GM19023 (cell line): ENCODE measurements around the gene SECISBP2.

Experiments
- ATAC-seq: cut with Tn5 transposase; IDR thresholded peaks from one replicate; pipeline ENCODE4 v1.9.1; 2021; ENCODE audit warnings: mild to moderate bottlenecking, moderate library complexity; ENCODE audit not compliant: unreplicated experiment

The SECISBP2 gene

GRCh38 chr9:89379508-89380115 lies 61.3 kb downstream of the SECISBP2 start:
- no peak for ATAC-seq

DNA sequence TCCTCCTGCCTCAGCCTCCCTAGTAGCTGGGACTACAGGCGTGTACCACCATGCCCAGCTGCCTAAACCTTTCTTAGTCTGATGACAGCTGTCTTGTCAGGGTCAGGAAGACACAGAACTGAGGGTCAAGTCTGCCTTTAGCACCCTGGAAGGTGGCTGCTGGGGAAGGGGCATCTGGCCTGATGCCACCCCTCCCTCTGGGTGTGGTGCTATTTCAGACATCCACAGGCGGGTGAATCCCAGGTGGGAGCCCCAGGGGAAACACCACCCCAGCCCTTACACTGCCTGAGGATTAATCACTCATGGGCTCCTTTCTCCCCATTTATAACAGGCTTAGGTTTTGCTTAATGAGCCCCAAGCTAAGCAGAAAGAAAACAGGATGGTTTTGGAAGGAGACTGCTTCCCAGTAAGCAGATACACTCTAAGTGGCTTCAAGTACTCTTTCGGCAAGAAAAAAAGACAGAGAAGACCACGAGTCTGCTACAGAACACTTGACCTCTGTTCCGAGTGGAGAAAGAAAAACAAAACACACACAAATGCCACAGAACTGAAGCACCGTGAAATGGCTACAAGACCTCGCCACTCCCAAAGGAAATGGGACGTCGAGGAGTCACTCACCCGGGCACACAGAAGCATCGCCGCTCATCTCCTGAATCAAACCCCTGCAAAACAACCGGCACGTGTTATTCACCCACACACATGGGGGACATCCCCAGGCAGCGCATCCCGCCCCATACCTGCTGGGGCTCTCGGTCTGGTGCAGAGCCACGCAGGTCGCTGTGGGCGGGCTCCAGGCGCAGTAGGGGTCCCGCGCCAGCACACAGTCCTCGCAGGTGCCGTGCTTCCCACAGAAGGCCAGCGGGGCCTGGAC lies 62.4 kb downstream of the SECISBP2 start:
- no peak for ATAC-seq

DNA sequence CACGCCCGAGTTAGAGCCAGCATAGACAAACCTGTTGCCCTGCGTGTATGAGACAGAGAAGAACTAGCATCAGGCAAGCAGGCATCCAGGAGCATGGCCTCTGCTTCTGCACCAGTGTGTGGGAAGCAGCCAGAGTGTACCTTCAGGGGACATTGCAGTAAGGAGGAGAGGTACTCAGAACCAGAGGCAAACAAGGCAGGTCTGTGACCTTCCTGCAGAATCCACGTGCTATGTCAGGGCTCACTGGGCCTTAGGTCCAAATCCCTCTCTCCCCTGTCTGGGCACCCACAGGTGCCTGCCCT lies 63.0 kb downstream of the SECISBP2 start:
- ATAC-seq, result no peak

GRCh38 chr9:89382026-89382986 lies 64.0 kb downstream of the SECISBP2 start:
- ATAC-seq, result no peak

DNA sequence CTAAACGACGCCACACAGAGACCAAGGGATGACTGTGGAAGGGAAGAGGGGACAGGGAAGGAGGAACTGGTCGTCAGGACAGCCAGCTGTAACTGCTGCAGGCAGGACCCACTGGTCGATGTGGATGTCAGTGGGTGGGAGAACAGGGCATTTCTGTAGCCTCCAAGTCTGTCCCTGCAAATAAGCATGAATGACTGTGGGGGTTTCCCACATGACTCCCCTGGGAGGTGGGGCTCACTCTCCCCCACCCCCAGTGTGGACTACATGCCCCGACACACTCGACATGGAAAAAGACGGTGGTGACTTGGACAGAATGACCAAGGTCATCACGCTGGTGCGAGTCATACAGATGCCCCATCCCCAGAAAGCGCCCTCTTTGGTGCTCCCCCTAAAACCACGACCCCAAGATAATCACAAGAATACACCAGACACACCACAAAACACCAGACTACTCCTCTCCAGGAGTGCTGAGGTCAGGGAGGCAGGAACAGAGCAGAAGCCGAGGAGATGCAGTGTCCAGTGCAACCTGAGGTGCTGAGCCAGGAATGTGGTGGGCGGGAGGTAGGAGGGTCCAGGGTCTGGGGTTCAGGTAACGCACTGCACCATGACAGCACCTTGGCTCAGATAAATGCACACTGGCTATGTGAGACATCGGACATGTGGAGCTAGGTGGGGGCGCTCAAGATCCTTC lies 64.9 kb downstream of the SECISBP2 start:
- no peak for ATAC-seq

DNA sequence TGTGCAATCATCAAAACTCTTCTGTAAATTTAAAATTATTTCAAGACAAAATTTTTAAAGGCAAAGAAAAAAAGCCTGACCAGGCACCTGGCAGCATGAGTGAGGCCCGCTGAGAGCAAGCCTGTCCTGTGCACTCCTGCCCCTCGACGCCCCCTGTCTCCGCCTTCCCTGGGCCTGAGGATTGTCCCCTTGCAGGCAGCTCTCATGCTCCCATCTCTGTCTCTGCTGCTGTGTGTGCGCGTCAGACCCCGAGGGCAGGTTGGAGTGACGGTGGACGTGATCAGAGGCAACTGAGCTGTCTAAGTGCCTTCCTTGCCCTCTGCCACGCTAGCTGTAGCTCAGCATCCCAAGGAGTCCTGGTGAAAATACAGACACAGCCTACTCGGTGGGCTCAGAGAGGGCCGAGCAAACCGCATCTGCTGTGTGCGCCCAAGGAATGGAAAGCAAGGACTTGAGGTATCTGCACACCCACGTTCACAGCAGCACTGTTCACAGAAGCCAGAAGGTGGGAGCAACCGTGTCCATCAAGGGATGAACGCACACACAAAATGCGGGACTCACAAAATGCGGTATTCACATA lies 65.5 kb downstream of the SECISBP2 start:
- no peak for ATAC-seq

DNA sequence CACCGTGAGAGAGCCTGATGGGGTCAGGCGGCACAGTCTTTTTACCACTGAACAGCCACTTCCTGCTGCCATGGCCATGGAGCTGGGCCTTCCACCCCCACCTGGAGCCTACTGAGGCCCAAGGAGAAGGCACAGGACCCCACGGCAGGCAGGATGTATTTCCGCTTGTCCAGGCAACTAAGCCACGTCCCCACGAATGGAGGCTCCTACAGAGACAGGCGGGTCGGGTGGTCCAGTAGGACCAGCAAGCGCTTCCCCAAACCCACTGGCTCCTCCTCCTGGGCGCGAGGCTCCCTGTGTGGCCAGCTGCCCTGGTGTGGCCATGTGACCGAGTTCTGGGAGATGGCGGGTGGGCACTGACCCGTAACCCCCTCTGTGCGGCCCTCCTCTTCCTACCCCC lies 66.5 kb downstream of the SECISBP2 start:
- ATAC-seq, result no peak

GRCh38 chr9:89386206-89386605 lies 67.9 kb downstream of the SECISBP2 start:
- ATAC-seq, result no peak

DNA sequence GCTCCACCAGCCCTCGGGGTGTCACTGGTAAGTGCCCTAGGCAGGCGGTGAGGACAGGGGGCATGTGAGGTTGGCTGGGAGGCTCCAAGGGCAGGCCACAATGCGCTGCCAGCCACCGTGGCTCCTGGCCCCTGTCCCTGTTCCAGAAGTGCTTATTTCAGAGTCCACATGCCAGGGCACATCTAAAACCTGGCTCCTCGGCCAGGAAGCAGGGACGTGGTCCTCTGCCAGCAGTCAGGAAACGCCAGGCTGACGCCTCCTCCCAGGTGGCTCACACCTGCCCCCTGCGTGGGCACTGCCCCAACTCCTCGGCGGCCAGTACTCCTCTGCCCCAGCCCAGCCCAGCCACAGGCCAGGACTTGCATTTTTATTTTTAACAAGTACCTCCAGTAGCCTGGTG lies 68.5 kb downstream of the SECISBP2 start:
- no peak for ATAC-seq

GRCh38 chr9:89387197-89387849 lies 69.0 kb downstream of the SECISBP2 start:
- no peak for ATAC-seq

GRCh38 chr9:89388084-89388867 lies 70.0 kb downstream of the SECISBP2 start:
- ATAC-seq, result no peak

- no peak for ATAC-seq
Measured at GRCh38 chr9:89388868-89389177, 70.5 kb downstream of the SECISBP2 start.

DNA sequence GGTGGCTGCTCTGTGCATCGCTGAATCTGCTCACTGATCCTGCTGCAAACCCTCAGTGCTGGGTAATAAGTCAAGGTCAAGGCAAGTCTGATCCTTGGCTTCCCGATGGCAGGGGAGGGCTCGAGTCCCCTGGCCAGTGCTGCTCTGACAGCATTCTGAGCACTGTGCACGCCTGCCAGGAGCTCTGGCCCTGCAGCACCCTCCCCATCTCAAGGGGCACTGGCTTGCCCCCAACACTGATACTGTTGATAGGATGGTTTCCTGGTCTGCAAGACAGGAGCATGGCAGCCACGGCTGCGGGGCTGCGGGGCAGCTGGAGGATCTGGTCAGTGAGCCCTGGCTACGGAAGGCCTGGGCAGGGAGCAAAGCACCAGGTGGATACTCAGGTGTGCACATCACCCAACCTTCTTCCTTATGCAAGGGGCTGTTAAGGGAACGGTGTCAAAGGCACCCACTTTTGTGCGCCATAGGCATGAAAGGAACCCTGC lies 71.8 kb downstream of the SECISBP2 start:
- ATAC-seq, result no peak

GRCh38 chr9:89390578-89391116 lies 72.3 kb downstream of the SECISBP2 start:
- no peak for ATAC-seq

DNA sequence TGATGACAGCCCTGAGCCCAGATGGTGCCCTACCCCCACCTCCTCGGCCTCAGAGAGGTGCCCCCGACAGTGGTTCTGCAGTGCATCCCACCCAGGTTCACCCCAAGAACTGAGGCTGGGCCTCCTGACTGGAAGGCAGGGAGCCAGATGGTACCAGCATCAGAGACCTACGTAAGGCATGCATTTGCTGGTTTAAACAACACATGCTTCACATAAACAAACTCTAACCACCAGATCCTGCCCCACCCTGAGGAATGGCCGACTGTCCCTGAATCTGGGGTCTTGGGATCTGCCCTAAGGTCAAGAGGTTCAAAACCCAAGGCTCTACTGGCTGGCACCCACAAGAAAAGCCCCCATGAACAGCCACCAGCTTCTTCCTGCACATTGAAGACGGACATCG lies 73.3 kb downstream of the SECISBP2 start:
- no peak for ATAC-seq

- no peak for ATAC-seq
Measured at GRCh38 chr9:89394412-89394811, 76.1 kb downstream of the SECISBP2 start.

GRCh38 chr9:89395931-89396710 lies 77.8 kb downstream of the SECISBP2 start:
- ATAC-seq, result no peak

GRCh38 chr9:89397471-89397870 lies 79.2 kb downstream of the SECISBP2 start:
- no peak for ATAC-seq
